Measurements from ENCODE around the gene B4GALNT1. TPM values are rescaled to one million over a fixed set of nuclear protein-coding genes. Genes with fewer than 3 reads are reported as not detected.
"Not testable (repeated sequence)": the region's sequence is repeated elsewhere in the genome, so short reads cannot be mapped to it uniquely, and the experiment has no call there.

The B4GALNT1 gene
- total RNA-seq, 1 experiment from 2014 or later: 4.2 TPM

DNA sequence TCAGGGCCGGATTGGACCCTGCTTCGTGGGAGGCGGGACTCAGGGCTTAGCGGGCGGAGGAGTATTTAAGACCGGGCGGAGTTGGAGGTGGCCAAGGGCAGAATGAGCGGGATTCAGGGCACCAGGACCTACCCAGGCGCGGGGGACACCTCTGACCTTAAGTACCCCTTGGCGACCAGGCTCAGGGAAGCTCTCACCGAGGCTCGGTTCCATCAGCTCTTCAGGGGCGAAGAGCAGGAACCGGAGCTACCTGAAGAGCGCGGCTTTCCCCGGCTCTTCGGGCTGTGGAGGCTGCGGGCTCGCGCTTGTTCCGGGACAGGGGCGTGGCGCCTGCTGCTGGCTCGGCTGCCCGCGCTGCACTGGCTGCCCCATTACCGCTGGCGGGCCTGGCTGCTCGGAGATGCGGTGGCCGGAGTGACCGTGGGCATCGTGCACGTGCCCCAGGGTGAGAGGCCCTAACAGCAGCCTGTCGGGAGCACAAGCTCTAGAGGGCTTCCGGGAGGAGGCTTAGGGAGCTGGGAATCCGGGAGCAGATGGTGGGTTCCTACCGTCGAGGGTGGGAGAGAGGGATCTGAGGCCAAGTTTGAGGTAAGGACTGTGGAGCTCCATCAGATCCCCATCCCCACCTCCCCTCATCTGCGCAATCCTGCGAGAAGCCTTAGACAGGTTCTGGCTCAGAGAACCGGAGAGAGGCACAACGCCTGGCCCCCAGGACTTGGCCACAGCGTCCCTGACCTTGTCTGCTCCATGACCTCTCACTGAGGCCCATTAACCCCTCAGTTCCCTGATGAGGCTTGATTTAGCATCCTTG is 13.4 kb downstream of the B4GALNT1 start:
- H3K36me3 ChIP-seq (ENCODE audit: control insufficient read depth, insufficient read depth, low read length): no peaks in the 10 kb centered on the region
- no peak overlapping the region for H3K27ac Mint-ChIP-seq (ENCODE audit: unreplicated experiment)
- TF ChIP-seq, protein P1, sequence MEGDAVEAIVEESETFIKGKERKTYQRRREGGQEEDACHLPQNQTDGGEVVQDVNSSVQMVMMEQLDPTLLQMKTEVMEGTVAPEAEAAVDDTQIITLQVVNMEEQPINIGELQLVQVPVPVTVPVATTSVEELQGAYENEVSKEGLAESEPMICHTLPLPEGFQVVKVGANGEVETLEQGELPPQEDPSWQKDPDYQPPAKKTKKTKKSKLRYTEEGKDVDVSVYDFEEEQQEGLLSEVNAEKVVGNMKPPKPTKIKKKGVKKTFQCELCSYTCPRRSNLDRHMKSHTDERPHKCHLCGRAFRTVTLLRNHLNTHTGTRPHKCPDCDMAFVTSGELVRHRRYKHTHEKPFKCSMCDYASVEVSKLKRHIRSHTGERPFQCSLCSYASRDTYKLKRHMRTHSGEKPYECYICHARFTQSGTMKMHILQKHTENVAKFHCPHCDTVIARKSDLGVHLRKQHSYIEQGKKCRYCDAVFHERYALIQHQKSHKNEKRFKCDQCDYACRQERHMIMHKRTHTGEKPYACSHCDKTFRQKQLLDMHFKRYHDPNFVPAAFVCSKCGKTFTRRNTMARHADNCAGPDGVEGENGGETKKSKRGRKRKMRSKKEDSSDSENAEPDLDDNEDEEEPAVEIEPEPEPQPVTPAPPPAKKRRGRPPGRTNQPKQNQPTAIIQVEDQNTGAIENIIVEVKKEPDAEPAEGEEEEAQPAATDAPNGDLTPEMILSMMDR (IDR thresholded peaks at IDR 0.05; ENCODE audit: insufficient read depth in 1 of 2, low read depth in 1 of 2, low read length in 1 of 2, severe bottlenecking in 1 of 2, unreplicated experiment in 1 of 2): no peak
- CTCF ChIA-PET: interaction anchor here (1.7 to 3.0 kb wide), 2 partner anchors 35 to 36 kb away, joined by 10 to 20 read pairs; no protein-coding TSS in a partner anchor
- DNase-seq: no peak
- BruUV-seq (replicated peaks): no TSS peak
- peaks cover 7% of the 10 kb centered on the region for H3K4me1 Mint-ChIP-seq (ENCODE audit: low read depth, unreplicated experiment)
- peaks cover 4% of the 10 kb centered on the region for H3K27me3 ChIP-seq (replicated peaks; ENCODE audit: control insufficient read depth, insufficient read depth, low read length)
- H3K4me3 ChIP-seq (ENCODE audit: low read depth, low read length): no peak overlapping the region
- no peaks in the 10 kb centered on the region for H3K9me3 ChIP-seq
- POLR2A ChIA-PET: no interaction called here
- H3K36me3 Mint-ChIP-seq (ENCODE audit: insufficient read depth, unreplicated experiment): no peaks in the 10 kb centered on the region
- no peaks in the 10 kb centered on the region for H3K9me3 Mint-ChIP-seq (ENCODE audit: unreplicated experiment)
- no peaks in the 10 kb centered on the region; the same call in 1 of the 2 replicates for H3K4me1 ChIP-seq
- H3K4me3 Mint-ChIP-seq (ENCODE audit: unreplicated experiment): no peak overlapping the region
- H3K27me3 Mint-ChIP-seq (ENCODE audit: insufficient read depth, unreplicated experiment): peaks cover 23% of the 10 kb centered on the region
- intact Hi-C loops (cut with micrococcal nuclease; ENCODE audit: unreplicated experiment): loop anchor here (5.0 kb wide), 1 partner anchor 97 kb away; the partner anchor contains the start of genes DDIT3 and MBD6

DNA sequence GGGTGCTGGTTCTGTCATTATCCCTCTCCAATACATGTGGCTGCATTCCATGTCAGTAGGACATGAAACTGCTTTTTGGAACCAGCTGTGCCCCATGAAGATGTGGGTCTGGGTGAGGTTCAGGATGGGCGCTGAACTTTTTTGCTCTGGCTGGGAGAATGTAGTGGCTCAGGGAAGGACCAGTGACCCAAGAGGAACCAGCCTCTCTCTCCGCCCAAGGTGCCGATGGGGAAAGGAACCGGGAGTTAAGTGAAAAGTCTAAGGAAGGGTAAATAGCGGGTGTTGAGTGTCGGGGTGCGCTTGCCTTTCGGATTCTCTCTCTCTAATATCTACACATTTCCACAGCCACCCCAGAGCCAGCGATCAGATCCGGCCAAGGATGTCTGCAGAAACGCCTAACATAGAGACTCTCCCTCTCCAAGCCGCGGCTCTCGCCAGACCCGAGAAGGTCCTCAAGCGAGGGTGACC is 14.0 kb downstream of the B4GALNT1 start:
- no peak for DNase-seq
- H3K4me1 ChIP-seq: no peaks in the 10 kb centered on the region; the same call in 1 of the 2 replicates
- intact Hi-C loops (cut with micrococcal nuclease; ENCODE audit: unreplicated experiment): no loop called here
- ChIA-PET POLR2A (no interaction called here), CTCF (interaction anchor here (3.0 kb wide), 1 partner anchor 36 kb away, joined by 20 read pairs; no protein-coding TSS in a partner anchor)
- no peak overlapping the region for H3K4me3 ChIP-seq (ENCODE audit: low read depth, low read length)
- Mint-ChIP-seq H3K27ac (ENCODE audit: unreplicated experiment) (no peak overlapping the region), H3K27me3 (ENCODE audit: insufficient read depth, unreplicated experiment) (peaks cover 19% of the 10 kb centered on the region), H3K4me1 (ENCODE audit: low read depth, unreplicated experiment) (peaks cover 7% of the 10 kb centered on the region), H3K4me3 (ENCODE audit: unreplicated experiment) (no peak overlapping the region), H3K9me3 (ENCODE audit: unreplicated experiment) (no peaks in the 10 kb centered on the region), H3K36me3 (ENCODE audit: insufficient read depth, unreplicated experiment) (no peaks in the 10 kb centered on the region)
- no TSS peak for BruUV-seq (replicated peaks)
- TF ChIP-seq, protein P1 (IDR thresholded peaks at IDR 0.05; ENCODE audit: insufficient read depth in 1 of 2, low read depth in 1 of 2, low read length in 1 of 2, severe bottlenecking in 1 of 2, unreplicated experiment in 1 of 2): no peak
- peaks cover 4% of the 10 kb centered on the region for H3K27me3 ChIP-seq (replicated peaks; ENCODE audit: control insufficient read depth, insufficient read depth, low read length)
- H3K9me3 ChIP-seq: no peaks in the 10 kb centered on the region
- no peaks in the 10 kb centered on the region for H3K36me3 ChIP-seq (ENCODE audit: control insufficient read depth, insufficient read depth, low read length)

- H3K4me1 ChIP-seq; H3K27ac Mint-ChIP-seq (ENCODE audit: unreplicated experiment); H3K27me3 ChIP-seq (replicated peaks; ENCODE audit: control insufficient read depth, insufficient read depth, low read length); H3K4me1 Mint-ChIP-seq (ENCODE audit: low read depth, unreplicated experiment); BruUV-seq (replicated peaks); H3K4me3 ChIP-seq (ENCODE audit: low read depth, low read length); H3K9me3 Mint-ChIP-seq (ENCODE audit: unreplicated experiment); POLR2A ChIA-PET; DNase-seq; H3K9me3 ChIP-seq; CTCF ChIA-PET; H3K36me3 ChIP-seq (ENCODE audit: control insufficient read depth, insufficient read depth, low read length); intact Hi-C loops (cut with micrococcal nuclease; ENCODE audit: unreplicated experiment); H3K36me3 Mint-ChIP-seq (ENCODE audit: insufficient read depth, unreplicated experiment); H3K4me3 Mint-ChIP-seq (ENCODE audit: unreplicated experiment): not testable (repeated sequence)
- peaks cover 17% of the 10 kb centered on the region for H3K27me3 Mint-ChIP-seq (ENCODE audit: insufficient read depth, unreplicated experiment)
These were observed 14.6 kb downstream of the B4GALNT1 start for GRCh38 chr12:57618431-57618830.
